Embryonic facial prominence (tissue), 1 donor: ENCODE measurements around the gene TGFB3.
"Not testable (repeated sequence)": the region's sequence is repeated elsewhere in the genome, so short reads cannot be mapped to it uniquely, and the experiment has no call there.

Experiments
- DNase-seq: peaks from one replicate; pipeline ENCODE4 v3.0.0-alpha.2; 2016; ENCODE audit errors: extremely low spot score

Gene TGFB3

DNA sequence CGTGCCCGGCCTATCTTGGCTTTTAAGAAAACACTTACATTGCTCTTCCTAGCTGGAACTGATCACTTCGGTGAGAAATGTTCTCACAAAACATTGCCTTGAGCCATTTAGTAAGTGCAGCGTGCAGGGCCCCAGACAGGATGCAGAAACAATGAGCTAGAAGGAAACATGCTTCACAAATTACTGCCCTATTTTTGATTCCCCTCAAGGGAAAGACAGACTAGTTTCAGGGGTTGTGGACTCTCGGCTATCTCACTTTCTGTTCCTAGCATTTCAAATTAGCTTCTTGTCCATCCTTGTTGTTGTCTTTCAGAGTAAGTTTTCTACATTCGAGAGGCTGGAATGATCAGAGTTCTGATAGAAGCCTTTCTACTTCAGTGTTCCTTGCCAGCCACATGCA, 21.6 kb downstream of the TGFB3 start:
- DNase-seq, result no peak

DNA sequence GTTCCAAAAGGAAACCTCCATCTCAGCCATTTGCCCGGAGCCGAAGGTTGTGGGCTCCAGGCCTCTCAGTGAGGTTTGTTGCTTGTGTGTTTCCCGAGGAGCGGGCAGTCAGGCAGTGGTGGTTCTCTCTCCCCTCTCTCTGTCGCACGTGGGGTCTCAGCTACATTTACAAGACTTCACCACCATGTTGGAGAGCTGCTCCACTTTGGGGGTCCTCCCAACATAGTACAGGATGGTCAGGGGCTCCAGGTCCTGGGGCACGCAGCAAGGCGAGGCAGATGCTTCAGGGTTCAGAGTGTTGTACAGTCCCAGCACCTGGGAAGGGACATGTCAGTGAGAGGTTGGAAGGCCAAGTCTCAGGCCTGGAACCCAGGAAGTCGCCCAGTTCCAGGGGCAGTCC, 22.8 kb downstream of the TGFB3 start:
- no peak for DNase-seq

DNA sequence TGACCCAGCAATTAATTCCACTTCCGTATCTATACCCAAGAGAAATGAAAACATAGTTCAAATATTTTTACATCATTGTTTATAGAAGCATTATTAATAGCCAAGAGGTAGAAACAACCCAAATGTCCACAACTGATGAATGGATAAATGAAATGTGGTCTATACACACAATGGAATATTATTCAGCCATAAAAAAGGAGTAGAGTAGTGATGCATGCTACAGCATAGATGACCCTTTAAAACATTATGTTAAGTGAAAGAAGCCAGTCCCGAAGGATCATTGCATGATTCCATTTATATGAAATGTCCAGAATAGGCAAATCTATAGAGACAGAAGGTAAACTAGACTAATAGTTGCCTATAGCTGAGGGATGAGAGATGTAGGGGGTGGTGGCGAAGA, 29.3 kb downstream of the TGFB3 start:
- no peak for DNase-seq

DNA sequence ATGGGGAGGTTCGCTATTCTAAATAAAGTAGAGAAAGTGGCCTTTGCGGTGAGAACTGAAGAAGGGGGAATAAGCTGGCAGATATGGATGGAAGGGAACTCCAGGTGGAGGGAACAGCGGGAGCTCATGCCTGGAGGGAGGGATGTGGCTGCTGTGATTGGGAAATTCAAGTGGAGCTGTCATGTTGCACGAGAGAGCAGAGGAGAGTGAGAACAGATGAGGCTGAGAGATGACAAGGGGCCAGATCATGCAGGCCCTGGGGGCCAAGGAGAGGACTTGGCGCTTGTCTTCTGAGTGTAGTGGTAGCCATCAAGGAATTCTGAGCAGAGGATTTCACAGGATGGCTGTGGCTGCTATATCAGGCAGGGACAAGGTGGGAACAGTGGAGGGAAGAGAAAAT, 35.0 kb downstream of the TGFB3 start:
- no peak for DNase-seq

DNA sequence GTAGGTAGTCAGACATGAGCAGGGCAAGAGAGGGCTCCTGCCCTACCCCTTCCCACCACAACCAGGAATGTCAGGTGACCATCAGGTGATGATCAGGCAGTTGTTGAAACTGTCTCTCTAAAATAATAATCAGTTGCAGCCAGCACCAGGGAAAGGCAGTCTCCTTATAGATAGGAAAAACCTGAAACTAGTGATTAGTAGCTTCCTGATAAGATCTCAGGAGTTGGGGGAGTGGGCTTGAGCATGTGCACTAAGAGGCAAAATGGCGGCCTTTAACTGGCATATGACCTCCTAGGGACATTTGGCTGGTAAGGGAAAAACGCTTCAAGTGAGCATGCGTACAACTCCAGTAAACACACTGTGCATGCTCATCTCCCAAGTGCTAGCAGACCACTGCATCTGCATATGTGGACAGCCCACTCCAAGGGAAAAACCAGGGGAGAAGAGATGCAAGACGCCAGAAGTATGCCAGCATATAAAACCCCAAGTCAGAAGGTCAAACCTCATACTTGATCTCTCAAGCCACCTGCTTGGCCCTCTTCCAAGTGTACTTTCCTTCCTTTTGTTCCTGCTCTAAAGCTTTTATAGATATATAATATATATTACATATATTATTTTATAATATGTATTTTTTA, 37.1 kb downstream of the TGFB3 start:
- DNase-seq, result no peak

DNA sequence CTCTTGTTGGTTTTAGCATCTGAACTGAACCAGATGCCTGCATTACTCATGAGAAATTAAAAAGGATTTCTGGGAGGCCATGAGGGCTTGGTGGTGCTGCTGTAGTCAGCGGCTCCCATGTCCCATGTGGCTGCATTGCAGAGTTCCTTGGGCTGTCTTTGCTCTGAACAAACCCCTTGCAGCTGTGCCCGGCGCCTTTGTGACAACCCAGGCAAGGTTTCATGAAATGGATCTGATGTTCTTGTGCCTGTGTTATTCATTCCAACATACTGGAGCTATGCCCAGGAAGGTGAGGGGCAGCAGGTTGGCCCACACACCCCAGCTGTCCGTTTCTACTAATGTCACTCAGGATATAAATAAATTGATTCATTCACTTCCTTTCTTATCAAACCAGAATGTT, 40.8 kb downstream of the TGFB3 start:
- DNase-seq, result no peak

DNA sequence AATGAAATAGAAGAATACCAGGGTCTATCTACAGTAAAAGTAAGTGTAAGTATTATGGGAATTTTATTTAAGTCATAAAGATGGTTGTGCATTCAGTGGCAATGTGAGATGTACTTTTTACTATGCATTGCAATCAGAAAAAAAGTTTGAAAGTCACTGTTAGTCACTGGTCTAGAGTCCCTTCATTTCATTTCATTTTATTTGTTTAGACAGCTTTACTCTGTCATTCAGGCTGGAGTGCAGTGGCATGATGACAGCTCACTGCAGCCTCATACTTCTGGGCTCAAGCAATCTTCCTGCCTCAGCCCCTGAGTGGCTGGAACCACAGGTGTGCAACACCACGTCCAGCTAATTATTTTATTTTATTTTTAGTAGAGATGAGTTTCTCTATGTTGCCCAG, 42.6 kb downstream of the TGFB3 start:
- no peak for DNase-seq

DNA sequence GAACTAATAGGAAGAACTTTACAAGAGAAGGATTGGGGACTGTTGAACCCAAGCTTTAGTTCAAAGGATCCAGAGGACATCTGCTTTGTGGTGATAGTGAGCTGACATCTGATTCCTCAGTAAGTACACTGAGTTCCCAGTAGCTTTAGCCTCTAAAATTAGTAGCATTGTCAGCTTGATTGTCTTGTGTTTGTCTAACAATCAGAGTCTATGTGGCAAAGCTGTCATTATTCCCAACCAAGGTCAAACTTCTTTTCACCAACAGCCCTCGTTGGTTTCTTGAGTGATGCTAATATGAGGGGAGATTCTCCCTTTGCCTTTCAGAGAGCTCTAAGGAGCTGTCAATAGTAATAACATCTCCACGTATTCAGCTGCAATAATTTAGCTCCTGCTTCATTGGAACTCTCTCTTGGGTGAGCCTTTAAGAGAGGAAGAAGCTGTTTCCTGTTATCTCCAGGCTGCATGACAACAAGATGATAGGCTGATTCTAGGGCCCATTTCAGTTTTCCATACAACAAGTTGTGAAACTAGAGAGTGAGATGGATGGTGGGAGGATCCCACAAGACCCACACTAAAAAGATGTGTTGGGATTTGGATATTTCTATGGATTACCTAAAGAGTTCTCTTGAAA, 46.7 kb downstream of the TGFB3 start:
- DNase-seq, result no peak

DNA sequence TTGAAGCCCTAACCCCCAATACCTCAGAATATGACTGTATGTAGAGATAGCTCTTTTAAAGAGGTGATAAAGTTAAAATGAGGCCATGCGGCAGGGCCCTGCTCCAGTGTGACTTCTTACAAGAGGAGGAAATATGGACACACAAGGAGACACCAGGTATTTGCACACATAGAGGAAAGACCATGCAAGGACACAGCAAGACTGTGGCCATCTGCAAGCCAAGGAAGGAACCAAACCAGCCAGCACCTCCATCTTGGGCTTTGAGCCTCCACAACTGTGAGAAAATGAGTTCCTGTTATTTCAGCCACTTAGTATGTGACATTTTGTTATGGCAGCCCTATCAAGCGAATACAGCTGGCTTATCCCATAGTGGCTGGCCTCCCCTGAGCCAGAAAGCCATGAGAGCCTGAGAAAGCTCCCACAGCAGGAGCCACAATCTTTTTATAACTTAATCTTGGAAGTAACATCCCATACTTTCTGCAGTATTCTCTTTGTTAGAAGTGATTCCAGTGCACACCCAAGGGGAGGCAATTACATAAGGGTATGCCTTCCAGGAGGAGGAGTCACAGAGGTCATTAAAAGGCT, 48.0 kb downstream of the TGFB3 start:
- DNase-seq, result no peak

DNA sequence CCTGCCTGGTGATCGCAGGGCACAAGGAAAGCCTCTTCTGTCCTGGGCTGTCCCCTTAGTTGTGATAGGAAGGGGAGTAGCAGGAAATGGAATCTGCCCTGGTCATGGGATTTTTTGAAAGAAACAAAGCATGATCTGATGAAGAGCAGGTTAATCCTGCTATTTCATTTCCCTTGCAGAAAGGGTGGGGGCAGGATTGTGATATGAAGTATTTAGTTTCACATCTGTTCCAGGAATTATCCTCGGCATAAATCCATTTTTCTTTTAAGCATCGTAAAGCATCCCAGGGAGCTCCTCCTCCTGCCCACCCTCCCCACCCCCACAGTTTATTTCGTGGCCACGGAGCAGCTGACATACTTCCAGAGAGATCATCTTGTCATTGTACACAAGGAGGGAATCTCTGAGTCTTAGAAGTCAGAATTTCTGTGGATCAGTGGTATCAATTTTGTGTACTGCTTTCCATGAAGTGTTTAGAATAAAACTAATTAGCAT, 53.1 kb downstream of the TGFB3 start:
- no peak for DNase-seq

DNA sequence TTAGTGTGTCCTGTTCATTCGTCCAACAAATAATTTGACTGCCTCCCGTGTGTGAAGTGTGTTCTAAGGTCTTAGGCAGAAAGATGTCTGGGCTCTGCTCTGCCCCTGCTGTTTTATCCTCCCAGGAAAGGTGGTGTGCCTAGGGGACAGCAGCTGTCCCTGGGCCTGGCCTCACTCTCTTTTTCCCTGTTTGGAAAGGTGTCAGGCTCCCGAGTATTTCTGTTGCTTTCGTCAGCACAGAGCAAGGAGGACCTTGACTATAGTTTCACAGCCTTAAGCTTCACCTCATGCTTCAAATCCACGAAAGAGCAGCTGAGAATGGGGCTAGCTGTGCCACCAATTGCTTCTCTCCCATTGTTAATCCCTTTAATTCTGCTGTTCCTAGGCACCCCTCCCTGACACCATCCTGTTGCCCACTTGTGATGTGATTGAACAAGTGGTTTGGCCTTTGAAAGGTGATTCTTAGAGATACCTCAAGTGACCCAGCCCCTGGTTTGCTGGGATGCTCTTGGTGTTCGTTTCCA, 54.2 kb downstream of the TGFB3 start:
- no peak for DNase-seq

DNA sequence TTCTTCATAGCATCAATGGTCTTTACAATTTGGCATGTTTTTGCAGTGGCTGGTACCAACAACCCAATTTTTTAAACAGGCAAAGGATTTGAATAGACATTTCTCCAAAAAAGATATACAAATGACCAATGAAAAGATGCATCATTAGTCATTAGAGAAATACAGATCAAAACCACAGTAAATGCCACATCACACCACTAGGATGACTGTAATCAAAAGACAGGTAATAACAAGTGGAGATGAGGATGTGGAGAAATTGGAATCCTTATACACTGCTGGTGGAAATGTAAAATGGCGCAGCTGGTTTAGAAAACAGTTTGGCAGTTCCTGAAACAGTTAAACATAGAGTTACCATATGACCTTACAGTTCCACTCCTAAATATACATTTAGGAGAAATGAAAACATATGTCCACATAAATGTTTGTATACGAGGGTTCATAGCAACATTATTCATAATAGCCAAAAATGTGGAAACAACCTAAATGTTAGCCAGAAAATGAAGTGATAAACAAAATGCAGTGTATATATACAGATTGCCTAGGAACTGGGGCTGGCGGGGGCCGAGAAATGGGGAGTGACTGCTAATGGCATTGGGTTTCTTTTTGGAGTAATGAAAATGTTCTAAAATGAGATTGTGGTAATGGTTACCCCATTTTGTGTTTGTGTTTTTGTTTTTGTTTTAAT, 55.2 kb downstream of the TGFB3 start:
- no peak for DNase-seq

DNA sequence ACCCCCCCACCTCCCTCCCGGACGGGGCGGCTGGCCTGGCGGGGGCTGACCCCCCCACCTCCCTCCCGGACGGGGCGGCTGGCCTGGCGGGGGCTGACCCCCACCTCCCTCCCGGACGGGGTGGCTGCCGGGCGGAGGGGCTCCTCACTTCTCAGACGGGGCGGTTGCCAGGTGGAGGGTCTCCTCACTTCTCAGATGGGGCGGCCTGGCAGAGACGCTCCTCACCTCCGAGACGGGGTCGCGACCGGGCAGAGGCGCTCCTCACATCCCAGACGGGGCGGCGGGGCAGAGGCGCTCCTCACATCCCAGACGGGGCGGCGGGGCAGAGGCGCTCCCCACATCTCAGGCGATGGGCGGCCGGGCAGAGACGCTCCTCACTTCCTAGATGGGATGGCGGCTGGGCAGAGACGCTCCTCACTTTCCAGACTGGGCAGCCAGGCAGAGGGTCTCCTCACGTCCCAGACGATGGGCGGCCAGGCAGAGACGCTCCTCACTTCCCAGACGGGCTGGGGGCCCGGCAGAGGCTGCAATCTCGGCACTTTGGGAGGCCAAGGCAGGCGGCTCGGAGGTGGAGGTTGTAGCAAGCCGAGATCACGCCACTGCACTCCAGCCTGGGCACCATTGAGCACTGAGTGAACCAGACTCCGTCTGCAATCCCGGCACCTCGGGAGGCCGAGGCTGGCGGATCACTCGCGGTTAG, 56.5 kb downstream of the TGFB3 start:
- not testable (repeated sequence) for DNase-seq

DNA sequence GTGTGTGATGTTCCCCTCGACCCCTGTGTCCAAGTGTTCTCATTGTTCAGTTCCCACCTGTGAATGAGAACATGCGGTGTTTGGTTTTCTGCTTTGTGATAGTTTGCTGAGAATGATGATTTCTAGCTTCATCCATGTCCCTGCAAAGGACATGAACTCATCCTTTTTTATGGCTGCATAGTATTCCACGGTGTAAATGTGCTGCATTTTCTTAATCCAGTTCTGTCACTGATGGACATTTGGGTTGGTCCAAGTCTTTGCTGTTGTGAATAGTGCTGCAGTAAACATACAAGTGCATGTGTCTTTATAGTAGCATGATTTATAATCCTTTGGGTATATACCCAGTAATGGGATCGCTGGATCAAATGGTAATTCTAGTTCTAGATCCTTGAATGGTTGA, 61.4 kb downstream of the TGFB3 start:
- not testable (repeated sequence) for DNase-seq

DNA sequence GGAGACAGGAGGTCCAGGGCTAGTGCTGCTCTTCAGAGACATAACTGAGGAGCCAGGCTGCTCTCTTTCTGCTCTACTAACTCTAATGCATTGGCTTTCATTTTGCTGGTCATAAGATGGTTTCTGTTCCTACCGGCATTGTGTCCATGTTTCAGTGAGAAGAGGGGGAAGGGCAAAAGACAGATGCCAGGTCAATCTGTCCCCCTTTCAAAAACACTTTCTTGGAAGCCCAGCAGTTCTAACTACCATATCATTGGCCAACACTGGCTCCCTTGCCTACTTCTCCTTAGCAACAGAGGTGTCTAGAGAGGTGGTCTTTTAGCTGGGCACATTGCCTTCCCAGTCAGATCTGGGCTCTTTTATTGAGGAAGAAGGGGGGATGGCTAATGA, 63.9 kb downstream of the TGFB3 start:
- no peak for DNase-seq

DNA sequence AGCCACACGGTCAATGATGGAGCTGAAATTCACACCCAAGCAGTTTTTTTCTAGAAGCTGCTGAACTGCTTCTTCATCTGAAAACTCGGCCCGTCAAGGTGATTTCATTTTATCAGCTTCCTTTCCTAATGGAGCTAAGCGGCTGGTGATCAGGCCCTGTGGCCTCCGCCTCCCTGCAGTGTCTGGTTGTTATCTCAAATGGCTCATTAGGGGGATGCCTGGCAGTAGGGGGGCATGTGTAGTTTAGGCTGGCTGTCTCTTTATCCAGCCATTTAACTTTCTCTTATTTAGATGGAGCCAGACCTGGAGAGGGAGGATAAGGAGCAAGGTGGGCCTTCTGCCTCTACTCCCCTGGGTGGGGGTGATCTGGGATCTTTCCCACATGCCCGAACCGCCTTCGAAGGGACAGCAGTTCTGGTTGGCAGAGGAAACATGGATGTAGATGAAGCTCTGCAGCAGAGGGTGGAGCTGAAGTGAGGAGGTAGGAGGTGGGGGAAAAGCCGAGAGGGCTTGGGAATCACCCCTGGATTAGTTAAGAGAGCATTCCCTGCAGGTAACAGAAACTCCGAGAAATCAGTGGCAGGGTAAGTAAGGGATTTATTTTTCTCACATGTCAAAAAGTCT, 64.4 kb downstream of the TGFB3 start:
- no peak for DNase-seq

DNA sequence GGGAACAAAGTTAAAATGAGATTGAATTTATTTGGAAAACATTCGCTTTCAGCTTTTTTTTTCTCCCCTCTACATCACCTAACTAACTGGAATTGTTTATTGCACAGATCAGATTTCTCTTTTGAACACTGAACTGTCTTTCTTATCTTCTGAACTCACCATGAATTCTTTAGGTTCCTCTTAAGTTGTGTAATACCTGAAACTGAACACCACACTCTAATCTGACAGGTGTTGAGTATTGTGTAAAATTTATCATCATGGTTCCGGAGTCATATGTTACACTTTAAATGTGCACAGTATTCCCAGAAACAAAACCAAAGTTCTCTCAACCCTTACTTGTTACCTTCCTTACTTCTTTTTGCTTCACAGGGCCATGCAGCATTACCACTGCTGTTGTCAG, 66.8 kb downstream of the TGFB3 start:
- no peak for DNase-seq

DNA sequence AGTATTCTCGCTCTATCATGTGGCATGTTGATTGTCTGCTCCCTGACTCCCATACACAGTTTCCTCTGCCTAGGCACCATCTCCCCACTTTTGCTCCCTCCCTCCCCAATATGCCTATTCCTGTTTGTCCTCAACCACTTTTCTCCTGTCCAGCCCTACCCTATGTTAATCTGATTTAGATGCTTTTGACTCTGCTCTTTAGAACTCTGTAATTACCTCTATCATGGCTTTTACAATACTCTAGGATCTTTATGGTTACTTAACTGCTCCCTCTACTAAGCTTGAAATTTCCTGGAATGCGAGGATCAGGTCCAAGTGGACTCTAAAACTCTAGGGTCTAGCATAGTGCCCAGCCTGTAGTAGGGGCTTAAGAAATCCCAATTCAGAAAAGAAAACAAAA, 68.6 kb downstream of the TGFB3 start:
- no peak for DNase-seq

DNA sequence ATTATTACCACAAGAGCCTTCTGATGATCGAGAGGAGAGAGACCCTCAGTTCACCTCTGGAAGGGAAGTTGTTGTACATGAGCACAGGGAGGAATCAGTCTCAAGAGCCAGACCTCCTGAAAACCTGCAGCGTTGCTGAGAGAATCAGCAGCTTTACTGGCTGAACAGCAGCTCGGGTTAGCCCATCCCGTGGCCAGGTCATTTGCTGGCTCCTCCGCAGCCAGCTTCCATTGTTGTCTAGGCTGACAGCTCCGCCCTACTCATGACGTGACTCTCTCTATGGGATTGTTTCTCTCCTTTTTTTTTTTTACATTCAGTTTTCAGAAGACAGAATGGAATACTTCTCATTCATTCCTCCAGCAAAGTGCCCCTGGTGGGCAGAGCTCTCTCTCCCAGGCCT, 69.9 kb downstream of the TGFB3 start:
- DNase-seq, result no peak

DNA sequence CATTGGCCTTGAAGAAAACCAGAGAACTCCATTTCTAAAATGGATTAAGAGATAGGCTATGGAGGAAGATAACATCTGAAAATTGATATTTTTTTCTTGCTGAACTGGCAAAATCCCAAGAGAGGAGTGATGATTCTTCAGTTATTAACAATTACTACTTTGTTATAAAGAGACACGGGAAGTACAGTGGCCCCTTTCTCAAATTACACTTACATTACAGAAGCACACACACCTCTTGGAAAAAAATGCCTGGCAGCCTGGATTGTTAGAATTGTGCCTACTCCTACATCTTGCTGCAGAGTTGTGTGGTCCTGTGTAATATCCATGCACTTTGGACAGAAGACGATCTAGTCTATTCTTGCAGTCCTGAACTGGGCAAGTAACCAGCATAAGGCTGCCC, 71.7 kb downstream of the TGFB3 start:
- no peak for DNase-seq

DNA sequence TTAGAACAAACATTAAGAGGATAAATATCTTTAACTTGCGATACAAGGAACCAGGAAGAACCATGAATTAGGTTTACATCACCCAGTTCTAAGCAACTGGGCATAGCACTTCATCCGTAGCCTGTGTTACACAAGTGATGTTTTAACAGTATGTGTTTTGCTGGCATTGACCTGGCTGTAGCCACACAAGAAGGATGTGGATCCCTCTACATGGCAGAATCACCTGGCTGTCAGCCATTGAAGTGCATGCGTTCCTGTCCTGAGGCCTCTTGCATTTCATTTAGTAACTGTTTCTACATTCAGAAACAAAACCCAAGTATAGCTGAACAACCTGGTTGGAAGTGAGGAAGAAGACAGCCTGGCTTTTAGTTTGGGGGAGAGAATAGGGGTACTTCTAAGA, 72.2 kb downstream of the TGFB3 start:
- DNase-seq, result no peak
